GM23248 (cell line): ENCODE measurements around the gene SLC5A10. TPM values are rescaled to one million over a fixed set of nuclear protein-coding genes. Genes with fewer than 3 reads are reported as not detected.

Source experiments
- DNase-seq: peaks from one replicate; pipeline ENCODE4 v3.0.0-alpha.2; 2015
- H2AFZ ChIP-seq: fragments of 200-600 bp; sonication (generic); 2 replicates; pipeline ENCODE4 v1.6.1; 2016; ENCODE audit warnings: antibody characterized with exemption
- H3F3A ChIP-seq: fragments of 200-600 bp; sonication (generic); 2 replicates; pipeline ENCODE4 v1.6.1; 2016; ENCODE audit warnings: mild to moderate bottlenecking, antibody characterized with exemption, mixed run types; ENCODE audit not compliant: insufficient read depth
- H3K27ac ChIP-seq: fragments of 200-600 bp; sonication (generic); 2 replicates; pipeline ENCODE4 v1.5.1; 2016; ENCODE audit warnings: mild to moderate bottlenecking
- H3K27me3 ChIP-seq: fragments of 200-600 bp; sonication (generic); replicated peaks from 2 replicates; pipeline ENCODE4 v1.6.1; 2016; ENCODE audit warnings: mild to moderate bottlenecking; ENCODE audit not compliant: insufficient read depth
- H3K36me3 ChIP-seq: fragments of 200-600 bp; sonication (generic); 2 replicates; pipeline ENCODE4 v1.6.1; 2016; ENCODE audit warnings: low read depth, mild to moderate bottlenecking
- H3K4me1 ChIP-seq: fragments of 200-600 bp; sonication (generic); 2 replicates; pipeline ENCODE4 v1.6.1; 2016; ENCODE audit warnings: mild to moderate bottlenecking; ENCODE audit not compliant: insufficient read depth
- H3K4me2 ChIP-seq: fragments of 200-600 bp; sonication (generic); one replicate; pipeline ENCODE4 v1.6.1; 2016; ENCODE audit warnings: mild to moderate bottlenecking; ENCODE audit not compliant: unreplicated experiment
- H3K4me3 ChIP-seq: fragments of 200-600 bp; sonication (generic); 2 replicates; pipeline ENCODE4 v1.5.1; 2016; ENCODE audit warnings: mild to moderate bottlenecking
- H3K79me2 ChIP-seq: fragments of 200-600 bp; sonication (generic); 2 replicates; pipeline ENCODE4 v1.6.1; 2016; ENCODE audit warnings: mild to moderate bottlenecking; ENCODE audit not compliant: insufficient read depth
- H3K9ac ChIP-seq: fragments of 200-600 bp; sonication (generic); 2 replicates; pipeline ENCODE4 v1.6.1; 2016; ENCODE audit warnings: mild to moderate bottlenecking
- H3K9me2 ChIP-seq: fragments of 200-600 bp; sonication (generic); 2 replicates; pipeline ENCODE4 v1.6.1; 2016; ENCODE audit warnings: mixed run types, mild to moderate bottlenecking, moderate library complexity; ENCODE audit not compliant: insufficient read depth
- H3K9me3 ChIP-seq: fragments of 200-600 bp; sonication (generic); one replicate; pipeline ENCODE4 v1.6.1; 2017; ENCODE audit warnings: low read depth
- H4K20me1 ChIP-seq: fragments of 200-600 bp; sonication (generic); 2 replicates; pipeline ENCODE4 v1.6.0; 2016; ENCODE audit not compliant: insufficient read depth
- EZH2 ChIP-seq: fragments of 200-600 bp; sonication (generic); IDR thresholded peaks from 2 replicates; pipeline ENCODE4 v1.6.1; 2018; ENCODE audit warnings: antibody characterized with exemption, mild to moderate bottlenecking; ENCODE audit not compliant: insufficient read depth, poor library complexity, severe bottlenecking
- EZH2phosphoT487 ChIP-seq: fragments of 200-600 bp; sonication (generic); IDR thresholded peaks from 2 replicates; pipeline ENCODE4 v1.6.1; 2018; ENCODE audit warnings: antibody characterized with exemption, moderate library complexity, mild to moderate bottlenecking, low read depth; ENCODE audit not compliant: insufficient read depth
- WGBS, 2 experiments: methylation state at CpG; one replicate each; pipeline ENCODE4 v1.1.6; 2015 to 2017; ENCODE audit warnings: low lambda C conversion rate in 2 of 2, low coverage in 1 of 2; ENCODE audit errors: missing lambda C conversion rate in 2 of 2; 5-methylcytosine and 5-hydroxymethylcytosine counted together
- in situ Hi-C: fragments of 300-500 bp; cut with MboI; formaldehyde crosslinking; loops from 2 replicates; pipeline ENCODE4 v1.15.0; 2020
- polyA plus RNA-seq: library from polyadenylated mRNA; unstranded; fragments of >200 nt; fragmentation: Nextera tagmentation; extraction: Ambion mirVana; gene quantifications from 2 replicates; pipeline ENCODE4 v1.2.1, GENCODE V29; 2016
- total RNA-seq: library from RNA; depleted of rRNA; stranded (reverse); fragments of >200 nt; shearing (Covaris generic); gene quantifications from 2 replicates; pipeline ENCODE4 v1.2.3, GENCODE V29; 2014

SLC5A10 gene
- total and polyA plus RNA-seq, 2 experiments from 2014 or later = 0.10 TPM; not detected in 1

GRCh38 chr17:18937981-18938691 is 13.8 kb upstream of the SLC5A10 start:
- Histone ChIP-seq H3K79me2 (no peaks in the 10 kb centered on the region), H3K27ac (no peak overlapping the region), H3K4me2 (no peak overlapping the region), H3F3A (no peaks in the 10 kb centered on the region), H4K20me1 (no peaks in the 10 kb centered on the region), H3K9me3 (no peaks in the 10 kb centered on the region), H3K36me3 (no peaks in the 10 kb centered on the region), H3K9me2 (no peaks in the 10 kb centered on the region), H3K4me3 (no peak overlapping the region), H3K9ac (no peak overlapping the region), H3K27me3 (peaks cover 9% of the 10 kb centered on the region), H2AFZ (no peak overlapping the region), H3K4me1 (no peaks in the 10 kb centered on the region)
- WGBS, 2 experiments = 81 to 83% methylated on average over 8 of the region's 8 CpGs
- no peak for TF ChIP-seq EZH2
- no peak for TF ChIP-seq EZH2phosphoT487
- no peak for DNase-seq
- in situ Hi-C loops = loop anchor here (10.0 kb wide), 1 partner anchor 57 kb away; no protein-coding TSS in a partner anchor

- Histone ChIP-seq H3K79me2 (no peaks in the 10 kb centered on the region), H3K27me3 (peaks cover 9% of the 10 kb centered on the region), H2AFZ (no peak overlapping the region), H4K20me1 (no peaks in the 10 kb centered on the region), H3K9me3 (no peaks in the 10 kb centered on the region), H3K27ac (no peak overlapping the region), H3K4me3 (no peak overlapping the region), H3K9ac (no peak overlapping the region), H3K9me2 (no peaks in the 10 kb centered on the region), H3K36me3 (no peaks in the 10 kb centered on the region), H3F3A (no peaks in the 10 kb centered on the region), H3K4me2 (no peak overlapping the region), H3K4me1 (no peaks in the 10 kb centered on the region)
- TF ChIP-seq EZH2 = no peak
- no peak for TF ChIP-seq EZH2phosphoT487
- no peak for DNase-seq
- WGBS, 2 experiments = 67 to 79% methylated on average over 2 of the region's 2 CpGs
- in situ Hi-C loops = loop anchor here (10.0 kb wide), 1 partner anchor 56 kb away; no protein-coding TSS in a partner anchor
These were observed 13.3 kb upstream of the SLC5A10 start for GRCh38 chr17:18938692-18939023.

- DNase-seq = no peak
- Histone ChIP-seq H3K9me2 (no peaks in the 10 kb centered on the region), H3K4me1 (no peaks in the 10 kb centered on the region), H2AFZ (no peak overlapping the region), H4K20me1 (no peaks in the 10 kb centered on the region), H3K9ac (no peak overlapping the region), H3F3A (no peaks in the 10 kb centered on the region), H3K36me3 (no peaks in the 10 kb centered on the region), H3K79me2 (no peaks in the 10 kb centered on the region), H3K9me3 (no peaks in the 10 kb centered on the region), H3K4me2 (no peak overlapping the region), H3K27me3 (peaks cover 26% of the 10 kb centered on the region), H3K4me3 (no peak overlapping the region), H3K27ac (no peak overlapping the region)
- 57 to 63% methylated on average over 5 of the region's 5 CpGs for WGBS, 2 experiments
- in situ Hi-C loops = no loop called here
- no peak for TF ChIP-seq EZH2
- TF ChIP-seq EZH2phosphoT487 = no peak
These were observed 7.3 kb upstream of the SLC5A10 start for GRCh38 chr17:18944646-18945045.

- Histone ChIP-seq H3K4me3 (no peak overlapping the region), H4K20me1 (no peaks in the 10 kb centered on the region), H3F3A (no peaks in the 10 kb centered on the region), H3K9ac (no peak overlapping the region), H3K79me2 (no peaks in the 10 kb centered on the region), H3K9me3 (no peaks in the 10 kb centered on the region), H3K9me2 (no peaks in the 10 kb centered on the region), H2AFZ (no peak overlapping the region), H3K27ac (no peak overlapping the region), H3K36me3 (no peaks in the 10 kb centered on the region), H3K27me3 (peaks cover 36% of the 10 kb centered on the region), H3K4me1 (no peaks in the 10 kb centered on the region), H3K4me2 (no peak overlapping the region)
- in situ Hi-C loops = no loop called here
- no peak for DNase-seq
- TF ChIP-seq EZH2 = no peak
- no peak for TF ChIP-seq EZH2phosphoT487
- 76 to 83% methylated on average over 2 of the region's 2 CpGs for WGBS, 2 experiments
These were observed 5.4 kb upstream of the SLC5A10 start for GRCh38 chr17:18946536-18946935.
